Measurements from ENCODE around the gene SRA1.
"Not testable (repeated sequence)": the region's sequence is repeated elsewhere in the genome, so short reads cannot be mapped to it uniquely, and the experiment has no call there.

The SRA1 gene

GRCh38 chr5:140557136-140557805, at the start of gene SRA1:
SRA1 (minus strand) TSS chr5:140557473; CDS start chr5:140557452, 21 bp downstream.
- DNase-seq (ENCODE audit: low read depth in 1 of 2, low spot score in 1 of 2), result peak; percentile 58 to 77

- no peak for DNase-seq (ENCODE audit: low read depth in 1 of 2, low spot score in 1 of 2)
These were observed 49.8 kb upstream of the SRA1 start for GRCh38 chr5:140607031-140607430.

GRCh38 chr5:140605879-140606278, 48.6 kb upstream of the SRA1 start:
- no peak for DNase-seq (ENCODE audit: low read depth in 1 of 2, low spot score in 1 of 2)

- DNase-seq (ENCODE audit: low read depth in 1 of 2, low spot score in 1 of 2), result no peak
These were observed 46.5 kb upstream of the SRA1 start for GRCh38 chr5:140603734-140604133.

GRCh38 chr5:140603446-140603698, 46.1 kb upstream of the SRA1 start:
- DNase-seq (ENCODE audit: low read depth in 1 of 2, low spot score in 1 of 2), result not testable (repeated sequence)

GRCh38 chr5:140602147-140602546, 44.9 kb upstream of the SRA1 start:
- DNase-seq (ENCODE audit: low read depth in 1 of 2, low spot score in 1 of 2), result no peak

GRCh38 chr5:140600096-140600495, 42.8 kb upstream of the SRA1 start:
- no peak for DNase-seq (ENCODE audit: low read depth in 1 of 2, low spot score in 1 of 2)

- no peak for DNase-seq (ENCODE audit: low read depth in 1 of 2, low spot score in 1 of 2)
These were observed 41.6 kb upstream of the SRA1 start for GRCh38 chr5:140598836-140599235.

GRCh38 chr5:140596321-140596741, 39.1 kb upstream of the SRA1 start:
- no peak for DNase-seq (ENCODE audit: low read depth in 1 of 2, low spot score in 1 of 2)

- no peak for DNase-seq (ENCODE audit: low read depth in 1 of 2, low spot score in 1 of 2)
These were observed 38.4 kb upstream of the SRA1 start for GRCh38 chr5:140595538-140596300.

GRCh38 chr5:140594169-140594568, 36.9 kb upstream of the SRA1 start:
- DNase-seq (ENCODE audit: low read depth in 1 of 2, low spot score in 1 of 2), result no peak

- DNase-seq (ENCODE audit: low read depth in 1 of 2, low spot score in 1 of 2), result not testable (repeated sequence)
These were observed 35.8 kb upstream of the SRA1 start for GRCh38 chr5:140593070-140593469.

GRCh38 chr5:140591747-140592372, 34.6 kb upstream of the SRA1 start:
- DNase-seq (ENCODE audit: low read depth in 1 of 2, low spot score in 1 of 2), result no peak

- no peak for DNase-seq (ENCODE audit: low read depth in 1 of 2, low spot score in 1 of 2)
These were observed 33.6 kb upstream of the SRA1 start for GRCh38 chr5:140590861-140591260.

- DNase-seq (ENCODE audit: low read depth in 1 of 2, low spot score in 1 of 2), result no peak
These were observed 31.2 kb upstream of the SRA1 start for GRCh38 chr5:140588311-140589070.

- no peak for DNase-seq (ENCODE audit: low read depth in 1 of 2, low spot score in 1 of 2)
These were observed 30.2 kb upstream of the SRA1 start for GRCh38 chr5:140587495-140587894.

GRCh38 chr5:140579188-140579747, 22.0 kb upstream of the SRA1 start:
- DNase-seq (ENCODE audit: low read depth in 1 of 2, low spot score in 1 of 2), result not testable (repeated sequence)

GRCh38 chr5:140576776-140577201, 19.5 kb upstream of the SRA1 start:
- DNase-seq (ENCODE audit: low read depth in 1 of 2, low spot score in 1 of 2), result no peak

GRCh38 chr5:140575309-140575708, 18.0 kb upstream of the SRA1 start:
- no peak for DNase-seq (ENCODE audit: low read depth in 1 of 2, low spot score in 1 of 2)

GRCh38 chr5:140574165-140574564, 16.9 kb upstream of the SRA1 start:
- DNase-seq (ENCODE audit: low read depth in 1 of 2, low spot score in 1 of 2), result no peak

- no peak for DNase-seq (ENCODE audit: low read depth in 1 of 2, low spot score in 1 of 2)
These were observed 16.4 kb upstream of the SRA1 start for GRCh38 chr5:140573683-140574082.

All from stimulated activated CD4-positive, alpha-beta T cell treated with anti-CD3 and anti-CD28 coated beads, Interleukin-15, amount 100 ng/mL, for 1 hour (primary cell).